ENCODE data around the gene FSTL5.

- TF ChIP-seq CTCF (conservative IDR thresholded peaks at IDR 0.05; ENCODE audit: low read depth in 2 of 2) (peak in 1 of 2 experiments; percentile 47; a peak in 2 of 4 replicates), EZH2phosphoT487 (IDR thresholded peaks at IDR 0.05; ENCODE audit: unreplicated experiment) (no peak), POLR2AphosphoS5 (IDR thresholded peaks at IDR 0.05; ENCODE audit: low read depth) (no peak), CREB1 (CRISPR knock-in tag; IDR thresholded peaks at IDR 0.05; ENCODE audit: low read depth) (no peak), REST (IDR thresholded peaks at IDR 0.05; ENCODE audit: unreplicated experiment) (no peak), EZH2 (IDR thresholded peaks at IDR 0.05; ENCODE audit: low read depth, unreplicated experiment) (no peak), NANOG (IDR thresholded peaks at IDR 0.05; ENCODE audit: borderline replicate concordance) (no peak), JUNB (IDR thresholded peaks at IDR 0.05; ENCODE audit: unreplicated experiment) (no peak)
Measured at GRCh38 chr4:161564230-161564834, 599.5 kb downstream of the FSTL5 start.
